Measurements from ENCODE around the gene DNAJB1.

Gene DNAJB1

GRCh38 chr19:14494411-14494810 is 23.8 kb downstream of the DNAJB1 start:
- peak overlapping the region; percentile 85 for H3K4me3 ChIP-seq (ENCODE audit: low read depth, low read length)
- no peak for TF ChIP-seq CTCF (IDR thresholded peaks at IDR 0.05; ENCODE audit: control insufficient read depth, extremely low read depth, insufficient read depth)
- no peak for DNase-seq (ENCODE audit: low read depth)

GRCh38 chr19:14492756-14493337 is 25.4 kb downstream of the DNAJB1 start:
- no peak for TF ChIP-seq CTCF (IDR thresholded peaks at IDR 0.05; ENCODE audit: control insufficient read depth, extremely low read depth, insufficient read depth)
- H3K4me3 ChIP-seq (ENCODE audit: low read depth, low read length), result no peak overlapping the region
- DNase-seq (ENCODE audit: low read depth), result no peak

GRCh38 chr19:14487370-14488125 is 30.6 kb downstream of the DNAJB1 start:
- no peak for DNase-seq (ENCODE audit: low read depth)
- TF ChIP-seq CTCF (IDR thresholded peaks at IDR 0.05; ENCODE audit: control insufficient read depth, extremely low read depth, insufficient read depth), result no peak
- no peak overlapping the region for H3K4me3 ChIP-seq (ENCODE audit: low read depth, low read length)

- no peak overlapping the region for H3K4me3 ChIP-seq (ENCODE audit: low read depth, low read length)
- TF ChIP-seq CTCF (IDR thresholded peaks at IDR 0.05; ENCODE audit: control insufficient read depth, extremely low read depth, insufficient read depth), result no peak
- DNase-seq (ENCODE audit: low read depth), result no peak
Observed at GRCh38 chr19:14482172-14482941, 35.8 kb downstream of the DNAJB1 start.

- no peak for TF ChIP-seq CTCF (IDR thresholded peaks at IDR 0.05; ENCODE audit: control insufficient read depth, extremely low read depth, insufficient read depth)
- no peak overlapping the region for H3K4me3 ChIP-seq (ENCODE audit: low read depth, low read length)
- DNase-seq (ENCODE audit: low read depth), result no peak
Observed at GRCh38 chr19:14480700-14481079, 37.5 kb downstream of the DNAJB1 start.

GRCh38 chr19:14479975-14480699 is 38.1 kb downstream of the DNAJB1 start:
- no peak overlapping the region for H3K4me3 ChIP-seq (ENCODE audit: low read depth, low read length)
- DNase-seq (ENCODE audit: low read depth), result no peak
- TF ChIP-seq CTCF (IDR thresholded peaks at IDR 0.05; ENCODE audit: control insufficient read depth, extremely low read depth, insufficient read depth), result peak; percentile 80
